ENCODE results near the gene HOXC9. TPM values are rescaled to one million over a fixed set of nuclear protein-coding genes. Genes with fewer than 3 reads are reported as not detected.

HOXC9 gene
- total and polyA plus RNA-seq, 2 experiments from 2014 or later: not detected

GRCh38 chr12:53966085-53966384 lies 33.9 kb upstream of the HOXC9 start:
- TF ChIP-seq CTCF (IDR thresholded peaks at IDR 0.05; ENCODE audit: low read depth, low read length): no peak
- Histone ChIP-seq H3K9me3 (ENCODE audit: low read depth) (no peaks in the 10 kb centered on the region), H3K27ac (no peak overlapping the region), H3K36me3 (no peaks in the 10 kb centered on the region), H3K4me1 (ENCODE audit: low read depth) (no peaks in the 10 kb centered on the region), H3K27me3 (peaks cover 100% of the 10 kb centered on the region), H3K4me3 (no peak overlapping the region)
- DNase-seq (ENCODE audit: low read depth in 1 of 2, low spot score in 1 of 2): no peak

GRCh38 chr12:53966385-53967133 lies 33.4 kb upstream of the HOXC9 start:
- no peak for DNase-seq (ENCODE audit: low read depth in 1 of 2, low spot score in 1 of 2)
- TF ChIP-seq CTCF (IDR thresholded peaks at IDR 0.05; ENCODE audit: low read depth, low read length): no peak
- Histone ChIP-seq H3K4me1 (ENCODE audit: low read depth) (no peaks in the 10 kb centered on the region), H3K36me3 (no peaks in the 10 kb centered on the region), H3K4me3 (no peak overlapping the region), H3K27ac (no peak overlapping the region), H3K9me3 (ENCODE audit: low read depth) (no peaks in the 10 kb centered on the region), H3K27me3 (peaks cover 100% of the 10 kb centered on the region)

GRCh38 chr12:53967421-53967925 lies 32.5 kb upstream of the HOXC9 start:
- Histone ChIP-seq H3K27ac (no peak overlapping the region), H3K4me1 (ENCODE audit: low read depth) (no peaks in the 10 kb centered on the region), H3K9me3 (ENCODE audit: low read depth) (no peaks in the 10 kb centered on the region), H3K36me3 (no peaks in the 10 kb centered on the region), H3K4me3 (no peak overlapping the region), H3K27me3 (peaks cover 100% of the 10 kb centered on the region)
- no peak for DNase-seq (ENCODE audit: low read depth in 1 of 2, low spot score in 1 of 2)
- TF ChIP-seq CTCF (IDR thresholded peaks at IDR 0.05; ENCODE audit: low read depth, low read length): no peak

GRCh38 chr12:53968214-53969127 lies 31.5 kb upstream of the HOXC9 start:
- no peak overlapping the region for H3K4me3 ChIP-seq
- TF ChIP-seq CTCF (IDR thresholded peaks at IDR 0.05; ENCODE audit: low read depth, low read length): no peak
- no peaks in the 10 kb centered on the region for H3K9me3 ChIP-seq (ENCODE audit: low read depth)
- no peaks in the 10 kb centered on the region for H3K36me3 ChIP-seq
- H3K4me1 ChIP-seq (ENCODE audit: low read depth): no peaks in the 10 kb centered on the region
- no peak for DNase-seq (ENCODE audit: low read depth in 1 of 2, low spot score in 1 of 2)
- no peak overlapping the region for H3K27ac ChIP-seq
- H3K27me3 ChIP-seq: peaks cover 100% of the 10 kb centered on the region

GRCh38 chr12:53969588-53970259 lies 30.2 kb upstream of the HOXC9 start:
- no peak for TF ChIP-seq CTCF (IDR thresholded peaks at IDR 0.05; ENCODE audit: low read depth, low read length)
- no peak overlapping the region for H3K27ac ChIP-seq
- H3K36me3 ChIP-seq: no peaks in the 10 kb centered on the region
- no peaks in the 10 kb centered on the region for H3K9me3 ChIP-seq (ENCODE audit: low read depth)
- H3K4me1 ChIP-seq (ENCODE audit: low read depth): no peaks in the 10 kb centered on the region
- peaks cover 100% of the 10 kb centered on the region for H3K27me3 ChIP-seq
- H3K4me3 ChIP-seq: no peak overlapping the region
- no peak for DNase-seq (ENCODE audit: low read depth in 1 of 2, low spot score in 1 of 2)

Measured in cardiac muscle cell (in vitro differentiated cells and primary cell).